ENCODE results near the gene EIF4G3. TPM values are rescaled to one million over a fixed set of nuclear protein-coding genes. Genes with fewer than 3 reads are reported as not detected.

EIF4G3 gene
- polyA plus RNA-seq, 3 donors, result 5.1 to 34.2 (median 5.8) TPM

GRCh38 chr1:21131200-21131599 is 45.5 kb downstream of the EIF4G3 start:
- Histone ChIP-seq H3K9ac (ENCODE audit: insufficient read depth, low read length, poor library complexity, severe bottlenecking) (no peak overlapping the region), H3K9me3 (replicated peaks in 1 of 2; ENCODE audit: control insufficient read depth in 1 of 2, insufficient read depth in 1 of 2, low read length in 2 of 2) (no peaks in the 10 kb centered on the region), H3K4me2 (replicated peaks; ENCODE audit: extremely low read depth, low read length, poor library complexity, severe bottlenecking) (no peak overlapping the region), H3K27ac (ENCODE audit: low read depth in 1 of 2, low read length in 2 of 2) (no peak overlapping the region), H3K4me1 (ENCODE audit: control insufficient read depth in 1 of 2, insufficient read depth in 2 of 2, low read length in 2 of 2) (no peaks in the 10 kb centered on the region), H3K36me3 (replicated peaks in 1 of 2; ENCODE audit: control insufficient read depth in 1 of 2, insufficient read depth in 2 of 2, low read length in 2 of 2) (peaks cover 10 to 55% of the 10 kb centered on the region in 2 donors), H4K20me1 (ENCODE audit: insufficient read depth, low read length) (peaks cover 5% of the 10 kb centered on the region), H3K79me2 (ENCODE audit: insufficient read depth, low read length) (no peaks in the 10 kb centered on the region), H3K4me3 (replicated peaks in 1 of 3; ENCODE audit: low read depth in 2 of 3, low read length in 3 of 3) (no peak overlapping the region), H2AFZ (ENCODE audit: insufficient read depth, low read depth, low read length, poor library complexity, severe bottlenecking) (no peak overlapping the region), H3K27me3 (ENCODE audit: control insufficient read depth in 2 of 2, insufficient read depth in 2 of 2, low read length in 2 of 2) (no peaks in the 10 kb centered on the region)
- H3K9me3 Mint-ChIP-seq, result no peaks in the 10 kb centered on the region
- no peak overlapping the region for H3K4me3 Mint-ChIP-seq
- no peak overlapping the region for H3K27ac Mint-ChIP-seq
- H3K4me1 Mint-ChIP-seq, result no peaks in the 10 kb centered on the region
- DNase-seq, result no peak
- H3K36me3 Mint-ChIP-seq, result peaks cover 44 to 57% of the 10 kb centered on the region in 2 donors
- intact Hi-C loops (cut with micrococcal nuclease), result no loop called here
- peaks cover 0 to 1% (median 0%) of the 10 kb centered on the region in 3 donors for H3K27me3 Mint-ChIP-seq (ENCODE audit: low read depth in 3 of 3)
- TF ChIP-seq, protein P1, sequence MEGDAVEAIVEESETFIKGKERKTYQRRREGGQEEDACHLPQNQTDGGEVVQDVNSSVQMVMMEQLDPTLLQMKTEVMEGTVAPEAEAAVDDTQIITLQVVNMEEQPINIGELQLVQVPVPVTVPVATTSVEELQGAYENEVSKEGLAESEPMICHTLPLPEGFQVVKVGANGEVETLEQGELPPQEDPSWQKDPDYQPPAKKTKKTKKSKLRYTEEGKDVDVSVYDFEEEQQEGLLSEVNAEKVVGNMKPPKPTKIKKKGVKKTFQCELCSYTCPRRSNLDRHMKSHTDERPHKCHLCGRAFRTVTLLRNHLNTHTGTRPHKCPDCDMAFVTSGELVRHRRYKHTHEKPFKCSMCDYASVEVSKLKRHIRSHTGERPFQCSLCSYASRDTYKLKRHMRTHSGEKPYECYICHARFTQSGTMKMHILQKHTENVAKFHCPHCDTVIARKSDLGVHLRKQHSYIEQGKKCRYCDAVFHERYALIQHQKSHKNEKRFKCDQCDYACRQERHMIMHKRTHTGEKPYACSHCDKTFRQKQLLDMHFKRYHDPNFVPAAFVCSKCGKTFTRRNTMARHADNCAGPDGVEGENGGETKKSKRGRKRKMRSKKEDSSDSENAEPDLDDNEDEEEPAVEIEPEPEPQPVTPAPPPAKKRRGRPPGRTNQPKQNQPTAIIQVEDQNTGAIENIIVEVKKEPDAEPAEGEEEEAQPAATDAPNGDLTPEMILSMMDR (IDR thresholded peaks at IDR 0.05), result no peak
- WGBS (ENCODE audit: insufficient coverage), result no CpG with 5 or more reads among the region's 1 CpG

DNA sequence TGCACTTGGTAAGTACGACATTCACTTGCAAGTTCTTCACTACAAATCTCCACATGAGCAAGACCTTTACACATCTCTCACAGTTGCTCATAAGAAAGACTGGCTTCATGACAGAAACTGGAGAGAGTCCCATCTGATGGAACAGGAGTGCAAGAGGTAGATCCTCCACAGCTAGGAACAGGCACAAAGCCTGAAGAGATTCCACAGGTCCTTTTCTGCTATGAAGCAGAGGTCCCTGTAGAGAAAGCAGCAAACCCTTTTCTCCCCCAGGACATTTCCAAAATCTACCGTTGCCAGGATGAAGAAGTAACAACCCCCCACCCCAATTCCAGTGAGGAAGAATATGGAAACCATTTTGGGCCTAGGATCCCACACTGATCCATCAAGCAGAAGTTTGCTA is 47.3 kb downstream of the EIF4G3 start:
- H3K9me3 ChIP-seq (replicated peaks in 1 of 2; ENCODE audit: control insufficient read depth in 1 of 2, insufficient read depth in 1 of 2, low read length in 2 of 2), result no peaks in the 10 kb centered on the region
- H3K4me1 ChIP-seq (ENCODE audit: control insufficient read depth in 1 of 2, insufficient read depth in 2 of 2, low read length in 2 of 2), result peaks cover 4 to 11% of the 10 kb centered on the region in 2 donors
- Mint-ChIP-seq H3K36me3 (peaks cover 32 to 44% of the 10 kb centered on the region in 2 donors), H3K27ac (peak overlapping the region in 2 of 7 donors; percentile 59 to 64), H3K9me3 (no peaks in the 10 kb centered on the region), H3K4me3 (no peak overlapping the region), H3K27me3 (ENCODE audit: low read depth in 3 of 3) (peaks cover 0 to 1% (median 0%) of the 10 kb centered on the region in 3 donors), H3K4me1 (peaks cover 9% of the 10 kb centered on the region)
- peak overlapping the region in 1 of 2 donors; percentile 31 for H3K27ac ChIP-seq (ENCODE audit: low read depth in 1 of 2, low read length in 2 of 2)
- no peak overlapping the region for H3K4me2 ChIP-seq (replicated peaks; ENCODE audit: extremely low read depth, low read length, poor library complexity, severe bottlenecking)
- 0% methylated on average over 1 of the region's 2 CpGs for WGBS (ENCODE audit: insufficient coverage)
- TF ChIP-seq, protein P1 (IDR thresholded peaks at IDR 0.05), result no peak
- H3K79me2 ChIP-seq (ENCODE audit: insufficient read depth, low read length), result no peaks in the 10 kb centered on the region
- H2AFZ ChIP-seq (ENCODE audit: insufficient read depth, low read depth, low read length, poor library complexity, severe bottlenecking), result no peak overlapping the region
- no peaks in the 10 kb centered on the region for H3K27me3 ChIP-seq (ENCODE audit: control insufficient read depth in 2 of 2, insufficient read depth in 2 of 2, low read length in 2 of 2)
- DNase-seq, result no peak
- H3K9ac ChIP-seq (ENCODE audit: insufficient read depth, low read length, poor library complexity, severe bottlenecking), result no peak overlapping the region
- H3K4me3 ChIP-seq (replicated peaks in 1 of 3; ENCODE audit: low read depth in 2 of 3, low read length in 3 of 3), result no peak overlapping the region
- intact Hi-C loops (cut with micrococcal nuclease), result loop anchor here in 1 of 2 donors (10.0 kb wide), 1 partner anchor 55 kb away; no protein-coding TSS in a partner anchor
- peaks cover 5% of the 10 kb centered on the region for H4K20me1 ChIP-seq (ENCODE audit: insufficient read depth, low read length)
- peaks cover 7 to 41% of the 10 kb centered on the region in 2 donors for H3K36me3 ChIP-seq (replicated peaks in 1 of 2; ENCODE audit: control insufficient read depth in 1 of 2, insufficient read depth in 2 of 2, low read length in 2 of 2)
